ENCODE measurements around the gene PDE11A.

The PDE11A gene

GRCh38 chr2:178016612-178017011, 56.0 kb downstream of the PDE11A start:
- H3K4me3 ChIP-seq (ENCODE audit: low read depth, low read length) = no peak overlapping the region
- no peak for TF ChIP-seq CTCF (IDR thresholded peaks at IDR 0.05; ENCODE audit: low read depth, low read length)
- DNase-seq (ENCODE audit: low read depth, low spot score) = no peak
- in situ Hi-C loops (cut with HindIII; ENCODE audit: low sequenced_read_pairs) = no loop called here

- in situ Hi-C loops (cut with HindIII; ENCODE audit: low sequenced_read_pairs) = no loop called here
- H3K4me3 ChIP-seq (ENCODE audit: low read depth, low read length) = no peak overlapping the region
- no peak for DNase-seq (ENCODE audit: low read depth, low spot score)
- no peak for TF ChIP-seq CTCF (IDR thresholded peaks at IDR 0.05; ENCODE audit: low read depth, low read length)
These were observed 59.9 kb downstream of the PDE11A start for GRCh38 chr2:178012639-178013038.

- in situ Hi-C loops (cut with HindIII; ENCODE audit: low sequenced_read_pairs) = no loop called here
- no peak overlapping the region for H3K4me3 ChIP-seq (ENCODE audit: low read depth, low read length)
- TF ChIP-seq CTCF (IDR thresholded peaks at IDR 0.05; ENCODE audit: low read depth, low read length) = no peak
- DNase-seq (ENCODE audit: low read depth, low spot score) = no peak
These were observed 62.8 kb downstream of the PDE11A start for GRCh38 chr2:178009813-178010212.

GRCh38 chr2:178008636-178009289, 63.8 kb downstream of the PDE11A start:
- peak; percentile 84 for DNase-seq (ENCODE audit: low read depth, low spot score)
- no peak overlapping the region for H3K4me3 ChIP-seq (ENCODE audit: low read depth, low read length)
- in situ Hi-C loops (cut with HindIII; ENCODE audit: low sequenced_read_pairs) = no loop called here
- TF ChIP-seq CTCF (IDR thresholded peaks at IDR 0.05; ENCODE audit: low read depth, low read length) = no peak

- no peak for DNase-seq (ENCODE audit: low read depth, low spot score)
- no peak for TF ChIP-seq CTCF (IDR thresholded peaks at IDR 0.05; ENCODE audit: low read depth, low read length)
- H3K4me3 ChIP-seq (ENCODE audit: low read depth, low read length) = no peak overlapping the region
- in situ Hi-C loops (cut with HindIII; ENCODE audit: low sequenced_read_pairs) = no loop called here
These were observed 65.9 kb downstream of the PDE11A start for GRCh38 chr2:178006710-178007109.

- in situ Hi-C loops (cut with HindIII; ENCODE audit: low sequenced_read_pairs) = no loop called here
- no peak overlapping the region for H3K4me3 ChIP-seq (ENCODE audit: low read depth, low read length)
- no peak for DNase-seq (ENCODE audit: low read depth, low spot score)
- no peak for TF ChIP-seq CTCF (IDR thresholded peaks at IDR 0.05; ENCODE audit: low read depth, low read length)
These were observed 66.8 kb downstream of the PDE11A start for GRCh38 chr2:178005756-178006155.

Measured in astrocyte of the spinal cord (primary cell).